ENCODE data around the gene TSN. TPM values are rescaled to one million over a fixed set of nuclear protein-coding genes. Genes with fewer than 3 reads are reported as not detected.

Gene TSN
- total RNA-seq, 2 experiments from 2014 or later = 49.1 to 50.9 TPM

GRCh38 chr2:121735518-121736074, 19.9 kb upstream of the TSN start:
- peaks cover 56% of the 10 kb centered on the region for H3K4me1 Mint-ChIP-seq (ENCODE audit: low read depth)

GRCh38 chr2:121736140-121736461, 19.4 kb upstream of the TSN start:
- Histone ChIP-seq H3K4me1 (ENCODE audit: insufficient read depth, low read length) (peaks cover 28% of the 10 kb centered on the region), H3K4me3 (ENCODE audit: low read length) (peak overlapping the region; percentile 67), H3K27ac (ENCODE audit: low read depth in 1 of 2, low read length in 2 of 2) (peak overlapping the region; percentile 77 to 89), H3K9me3 (ENCODE audit: control insufficient read depth in 1 of 2, insufficient read depth in 1 of 2, low read length in 2 of 2) (no peaks in the 10 kb centered on the region), H3K27me3 (ENCODE audit: control insufficient read depth in 1 of 2, insufficient read depth in 2 of 2, low read length in 2 of 2) (no peaks in the 10 kb centered on the region), H3K36me3 (ENCODE audit: insufficient read depth, low read length) (peaks cover 33% of the 10 kb centered on the region)
- Mint-ChIP-seq H3K4me1 (ENCODE audit: low read depth) (peaks cover 53% of the 10 kb centered on the region), H3K27me3 (no peaks in the 10 kb centered on the region), H3K36me3 (ENCODE audit: low read depth) (peaks cover 51% of the 10 kb centered on the region), H3K9me3 (no peaks in the 10 kb centered on the region), H3K4me3 (peak overlapping the region; percentile 97), H3K27ac (peak overlapping the region; percentile 99)
- ChIA-PET POLR2A (interaction anchor here (0.8 to 3.7 kb wide), 9 partner anchors 11 to 223 kb away, joined by 3 to 68 read pairs (median 6); partner anchors contain the start of genes CLASP1, RNU4ATAC and TSN), CTCF (interaction anchor here (1.0 to 1.5 kb wide), 5 partner anchors 13 to 334 kb away, joined by 3 to 7 read pairs (median 4); partner anchors contain the start of gene RNU4ATAC)
- DNase-seq = no peak
- ATAC-seq (ENCODE audit: poor library complexity) = no peak
- TF ChIP-seq CTCF (IDR thresholded peaks at IDR 0.05) = no peak
- intact Hi-C loops (cut with DNase I, micrococcal nuclease) = loop anchor here (1.0 to 2.0 kb wide), 5 partner anchors 19 to 207 kb away; partner anchors contain the start of genes TSN (in 2 of the 2), CLASP1 (in 1 of the 2) and RNU4ATAC (in 1 of the 2)

More at GRCh38 chr2:121735518-121736074, 19.9 kb upstream of the TSN start:
- H3K4me3 ChIP-seq (ENCODE audit: low read length) = peak overlapping the region; percentile 67
- H3K27ac ChIP-seq (ENCODE audit: low read depth in 1 of 2, low read length in 2 of 2) = peak overlapping the region; percentile 77 to 89
- peaks cover 38% of the 10 kb centered on the region for H3K36me3 ChIP-seq (ENCODE audit: insufficient read depth, low read length)
- POLR2A ChIA-PET = interaction anchor here (0.8 to 3.7 kb wide), 7 partner anchors 11 to 223 kb away, joined by 3 to 68 read pairs (median 10); partner anchors contain the start of genes CLASP1, RNU4ATAC and TSN
- Mint-ChIP-seq H3K36me3 (ENCODE audit: low read depth) (peaks cover 56% of the 10 kb centered on the region), H3K4me3 (peak overlapping the region; percentile 97), H3K27ac (peak overlapping the region; percentile 99), H3K27me3 (no peaks in the 10 kb centered on the region), H3K9me3 (no peaks in the 10 kb centered on the region)
- CTCF ChIA-PET = interaction anchor here (1.3 to 1.5 kb wide), 3 partner anchors 17 to 205 kb away, joined by 4 to 7 read pairs (median 4); partner anchors contain the start of gene RNU4ATAC
- TF ChIP-seq CTCF (IDR thresholded peaks at IDR 0.05) = peak; percentile 28
- no peaks in the 10 kb centered on the region for H3K27me3 ChIP-seq (ENCODE audit: control insufficient read depth in 1 of 2, insufficient read depth in 2 of 2, low read length in 2 of 2)
- H3K9me3 ChIP-seq (ENCODE audit: control insufficient read depth in 1 of 2, insufficient read depth in 1 of 2, low read length in 2 of 2) = no peaks in the 10 kb centered on the region
- intact Hi-C loops (cut with DNase I, micrococcal nuclease) = loop anchor here (1.0 to 2.0 kb wide), 5 partner anchors 20 to 206 kb away; partner anchors contain the start of genes TSN (in 2 of the 2), CLASP1 (in 1 of the 2) and RNU4ATAC (in 1 of the 2)
- ATAC-seq (ENCODE audit: poor library complexity) (no peak), DNase-seq (peak in 3 of 14 experiments; percentile 31 to 42 (median 36))
- peaks cover 28% of the 10 kb centered on the region for H3K4me1 ChIP-seq (ENCODE audit: insufficient read depth, low read length)

GRCh38 chr2:121736462-121737336, 18.8 kb upstream of the TSN start, which contains the start of gene NIFK:
NIFK (minus strand) TSS chr2:121736875; CDS start chr2:121736850, 25 bp downstream.
- peaks cover 45% of the 10 kb centered on the region for H3K36me3 Mint-ChIP-seq (ENCODE audit: low read depth)
- H3K27me3 Mint-ChIP-seq = no peaks in the 10 kb centered on the region
- POLR2A ChIA-PET = interaction anchor here (0.5 to 3.7 kb wide), 11 partner anchors 10 to 224 kb away, joined by 3 to 68 read pairs (median 5); partner anchors contain the start of genes CLASP1, RNU4ATAC and TSN
- peak; percentile 86 for ATAC-seq (ENCODE audit: poor library complexity)
- CTCF ChIA-PET = interaction anchor here (0.9 to 1.5 kb wide), 7 partner anchors 13 to 335 kb away, joined by 3 to 7 read pairs (median 4); partner anchors contain the start of gene RNU4ATAC
- peak; percentile 99 to 100 (median 100) for DNase-seq
- no peaks in the 10 kb centered on the region for H3K9me3 Mint-ChIP-seq
- Histone ChIP-seq H3K36me3 (ENCODE audit: insufficient read depth, low read length) (peaks cover 27% of the 10 kb centered on the region), H3K27ac (ENCODE audit: low read depth in 1 of 2, low read length in 2 of 2) (peak within 1 kb of the TSS; percentile 78 to 89), H3K4me1 (ENCODE audit: insufficient read depth, low read length) (peaks cover 28% of the 10 kb centered on the region), H3K27me3 (ENCODE audit: control insufficient read depth in 1 of 2, insufficient read depth in 2 of 2, low read length in 2 of 2) (no peaks in the 10 kb centered on the region), H3K9me3 (ENCODE audit: control insufficient read depth in 1 of 2, insufficient read depth in 1 of 2, low read length in 2 of 2) (no peaks in the 10 kb centered on the region), H3K4me3 (ENCODE audit: low read length) (peak within 1 kb of the TSS; percentile 67)
- H3K4me3 Mint-ChIP-seq = peak within 1 kb of the TSS; percentile 97
- intact Hi-C loops (cut with DNase I, micrococcal nuclease) = loop anchor here (1.0 to 2.0 kb wide), 5 partner anchors 19 to 207 kb away; partner anchors contain the start of genes TSN (in 2 of the 2), CLASP1 (in 1 of the 2) and RNU4ATAC (in 1 of the 2)
- H3K4me1 Mint-ChIP-seq (ENCODE audit: low read depth) = peaks cover 47% of the 10 kb centered on the region
- H3K27ac Mint-ChIP-seq = peak within 1 kb of the TSS; percentile 99
- TF ChIP-seq CTCF (IDR thresholded peaks at IDR 0.05) = no peak

Measured in CD4-positive, alpha-beta T cell (primary cell).